SH-SY5Y (cell line): ENCODE measurements around the gene RASAL3.

Source experiments
- GATA2 ChIP-seq: IDR thresholded peaks from 2 replicates; pipeline ENCODE4 v1.6.1; 2011; ENCODE audit warnings: mild to moderate bottlenecking, low read depth, low read length
- GATA3 ChIP-seq: IDR thresholded peaks from 2 replicates; pipeline ENCODE4 v1.6.1; 2011; ENCODE audit warnings: low read depth, mild to moderate bottlenecking, low read length, moderate library complexity

DNA sequence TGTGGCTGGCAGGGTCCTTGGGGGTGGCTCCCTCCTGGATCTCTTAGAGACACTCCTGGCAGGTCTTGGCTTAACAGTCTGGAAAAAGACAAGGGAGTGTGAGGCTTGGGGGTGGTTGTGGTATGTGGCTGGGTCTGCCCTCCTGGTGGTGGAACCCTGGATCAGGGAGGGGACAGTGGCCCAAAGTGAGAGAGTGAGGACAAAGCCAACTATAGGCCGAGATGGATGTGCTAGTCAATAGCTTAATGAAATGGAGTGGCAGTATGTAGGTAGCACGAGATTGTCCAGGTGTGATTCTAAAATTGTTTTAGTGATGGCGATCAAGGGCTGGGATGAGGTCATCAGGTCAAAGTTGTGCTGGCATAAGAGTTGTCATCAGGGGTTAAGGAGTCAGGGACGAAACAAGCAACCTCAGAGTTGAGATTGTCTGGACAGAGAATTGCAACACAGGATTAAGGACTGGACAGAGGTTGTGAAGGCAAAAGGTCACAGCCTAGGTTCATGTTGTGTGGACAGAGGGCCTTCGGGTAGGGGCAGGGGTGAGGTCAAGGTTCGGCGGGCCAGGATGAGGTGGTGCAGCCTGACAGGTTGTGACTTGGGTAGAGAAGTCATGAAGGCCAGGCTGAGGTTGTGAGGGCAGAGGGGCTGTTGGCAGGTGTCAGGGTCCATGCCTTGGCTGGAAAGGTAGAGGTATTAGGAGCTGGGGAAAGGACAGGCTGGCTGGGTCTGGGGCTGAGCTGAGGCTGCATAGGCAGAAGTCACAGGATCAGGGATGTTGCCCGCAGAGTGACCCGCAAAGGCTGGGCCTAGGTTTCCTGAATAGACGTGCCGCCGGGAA lies 4.5 kb upstream of the RASAL3 start:
- no peak for TF ChIP-seq GATA2
- no peak for TF ChIP-seq GATA3
